GM12892 (cell line): ENCODE results near the gene COL7A1.

ENCODE experiments used
- POLR2A ChIP-seq: IDR thresholded peaks from 2 replicates; pipeline ENCODE4 v1.6.1; 2011; ENCODE audit warnings: low read depth, low read length, control low read depth
- POLR2AphosphoS5 ChIP-seq: IDR thresholded peaks from 2 replicates; pipeline ENCODE4 v1.6.1; 2011; ENCODE audit warnings: low read depth, low read length, control low read depth
- TAF1 ChIP-seq: IDR thresholded peaks from 2 replicates; pipeline ENCODE4 v1.6.1; 2011; ENCODE audit warnings: low read depth, mild to moderate bottlenecking, control low read depth, low read length, borderline replicate concordance

DNA sequence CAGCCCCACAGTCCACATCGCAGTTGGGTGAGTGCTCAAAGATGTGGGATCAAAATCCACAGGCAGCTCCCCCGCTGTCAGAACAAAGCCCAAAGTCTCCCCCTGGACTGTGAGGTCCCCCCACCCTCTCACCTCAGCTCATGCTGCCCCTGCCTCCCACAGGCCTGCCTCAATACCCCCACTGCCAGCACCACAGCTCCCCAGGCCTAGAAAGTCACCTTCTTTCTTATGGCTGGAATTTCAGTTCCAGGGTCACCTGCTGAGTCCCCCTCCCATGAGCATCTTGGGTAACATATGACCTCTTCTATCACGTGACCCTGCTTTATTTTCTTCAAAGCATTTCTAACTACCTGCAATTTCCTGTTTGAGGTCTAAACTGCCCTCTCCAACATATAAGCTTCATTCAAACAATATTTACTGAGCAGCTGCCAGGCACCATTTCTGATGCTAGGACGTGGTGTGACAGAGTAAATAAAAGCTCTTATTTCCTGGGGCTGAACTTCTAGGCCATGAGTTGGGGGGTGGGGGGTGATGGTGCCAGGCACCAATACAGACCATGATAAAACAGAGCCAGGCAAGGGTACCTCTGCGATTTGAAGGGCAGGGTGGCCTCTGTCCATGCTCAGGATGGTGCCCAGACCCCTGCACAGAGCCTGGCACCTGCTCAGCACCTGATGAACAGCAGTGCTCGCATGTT lies 28.9 kb upstream of the COL7A1 start:
- no peak for TF ChIP-seq POLR2AphosphoS5
- no peak for TF ChIP-seq POLR2A
- TF ChIP-seq TAF1 = no peak
